ENCODE results near the gene CCT3.

DNA sequence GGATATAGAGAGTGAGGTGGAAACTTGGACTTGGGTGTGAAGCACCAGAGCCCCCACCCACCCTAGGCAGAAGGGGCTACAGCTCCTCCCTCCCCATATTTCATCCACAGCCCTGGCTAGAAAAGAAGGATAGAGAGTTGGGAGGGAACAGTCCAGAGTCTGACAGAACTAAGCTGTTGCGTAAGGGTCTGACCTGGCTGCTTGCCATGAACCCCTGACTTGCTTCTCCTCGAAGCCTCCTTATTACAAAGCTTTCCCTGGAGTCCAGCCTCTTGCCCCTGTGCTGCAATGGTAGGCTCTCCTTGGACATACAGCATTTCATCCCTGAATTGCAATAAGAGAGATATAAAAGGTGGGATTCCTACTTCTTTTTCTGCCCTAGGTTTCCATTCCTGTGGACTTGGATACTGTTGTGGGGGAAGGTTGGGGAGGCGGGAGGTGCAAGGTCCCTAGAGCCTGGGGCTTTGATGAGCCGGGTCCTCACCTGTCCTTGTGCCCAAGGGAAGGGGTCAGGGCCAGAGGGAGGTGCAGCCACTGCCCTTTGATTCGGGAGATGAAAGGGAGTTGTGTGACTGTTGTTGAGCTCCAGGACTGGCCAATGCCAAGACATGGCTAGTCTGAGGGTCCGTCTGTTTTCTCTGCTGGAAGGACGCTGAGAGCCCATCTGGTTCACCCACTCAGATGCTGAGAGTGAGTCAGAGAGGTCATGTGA lies 33.6 kb upstream of the CCT3 start:
- TF ChIP-seq FOSL1 (IDR thresholded peaks at IDR 0.05; ENCODE audit: low read depth): no peak
- TF ChIP-seq EZH2phosphoT487 (IDR thresholded peaks at IDR 0.05; ENCODE audit: borderline replicate concordance): no peak
- no peak for TF ChIP-seq SP1 (IDR thresholded peaks at IDR 0.05; ENCODE audit: low read depth)
- TF ChIP-seq, protein P1, sequence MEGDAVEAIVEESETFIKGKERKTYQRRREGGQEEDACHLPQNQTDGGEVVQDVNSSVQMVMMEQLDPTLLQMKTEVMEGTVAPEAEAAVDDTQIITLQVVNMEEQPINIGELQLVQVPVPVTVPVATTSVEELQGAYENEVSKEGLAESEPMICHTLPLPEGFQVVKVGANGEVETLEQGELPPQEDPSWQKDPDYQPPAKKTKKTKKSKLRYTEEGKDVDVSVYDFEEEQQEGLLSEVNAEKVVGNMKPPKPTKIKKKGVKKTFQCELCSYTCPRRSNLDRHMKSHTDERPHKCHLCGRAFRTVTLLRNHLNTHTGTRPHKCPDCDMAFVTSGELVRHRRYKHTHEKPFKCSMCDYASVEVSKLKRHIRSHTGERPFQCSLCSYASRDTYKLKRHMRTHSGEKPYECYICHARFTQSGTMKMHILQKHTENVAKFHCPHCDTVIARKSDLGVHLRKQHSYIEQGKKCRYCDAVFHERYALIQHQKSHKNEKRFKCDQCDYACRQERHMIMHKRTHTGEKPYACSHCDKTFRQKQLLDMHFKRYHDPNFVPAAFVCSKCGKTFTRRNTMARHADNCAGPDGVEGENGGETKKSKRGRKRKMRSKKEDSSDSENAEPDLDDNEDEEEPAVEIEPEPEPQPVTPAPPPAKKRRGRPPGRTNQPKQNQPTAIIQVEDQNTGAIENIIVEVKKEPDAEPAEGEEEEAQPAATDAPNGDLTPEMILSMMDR (IDR thresholded peaks at IDR 0.05 in 2 of 3, conservative IDR thresholded peaks at IDR 0.05 in 1 of 3; ENCODE audit: borderline replicate concordance in 1 of 3, insufficient read depth in 1 of 3, low read depth in 2 of 3, low read length in 2 of 3): no peak
- TF ChIP-seq, protein P2, sequence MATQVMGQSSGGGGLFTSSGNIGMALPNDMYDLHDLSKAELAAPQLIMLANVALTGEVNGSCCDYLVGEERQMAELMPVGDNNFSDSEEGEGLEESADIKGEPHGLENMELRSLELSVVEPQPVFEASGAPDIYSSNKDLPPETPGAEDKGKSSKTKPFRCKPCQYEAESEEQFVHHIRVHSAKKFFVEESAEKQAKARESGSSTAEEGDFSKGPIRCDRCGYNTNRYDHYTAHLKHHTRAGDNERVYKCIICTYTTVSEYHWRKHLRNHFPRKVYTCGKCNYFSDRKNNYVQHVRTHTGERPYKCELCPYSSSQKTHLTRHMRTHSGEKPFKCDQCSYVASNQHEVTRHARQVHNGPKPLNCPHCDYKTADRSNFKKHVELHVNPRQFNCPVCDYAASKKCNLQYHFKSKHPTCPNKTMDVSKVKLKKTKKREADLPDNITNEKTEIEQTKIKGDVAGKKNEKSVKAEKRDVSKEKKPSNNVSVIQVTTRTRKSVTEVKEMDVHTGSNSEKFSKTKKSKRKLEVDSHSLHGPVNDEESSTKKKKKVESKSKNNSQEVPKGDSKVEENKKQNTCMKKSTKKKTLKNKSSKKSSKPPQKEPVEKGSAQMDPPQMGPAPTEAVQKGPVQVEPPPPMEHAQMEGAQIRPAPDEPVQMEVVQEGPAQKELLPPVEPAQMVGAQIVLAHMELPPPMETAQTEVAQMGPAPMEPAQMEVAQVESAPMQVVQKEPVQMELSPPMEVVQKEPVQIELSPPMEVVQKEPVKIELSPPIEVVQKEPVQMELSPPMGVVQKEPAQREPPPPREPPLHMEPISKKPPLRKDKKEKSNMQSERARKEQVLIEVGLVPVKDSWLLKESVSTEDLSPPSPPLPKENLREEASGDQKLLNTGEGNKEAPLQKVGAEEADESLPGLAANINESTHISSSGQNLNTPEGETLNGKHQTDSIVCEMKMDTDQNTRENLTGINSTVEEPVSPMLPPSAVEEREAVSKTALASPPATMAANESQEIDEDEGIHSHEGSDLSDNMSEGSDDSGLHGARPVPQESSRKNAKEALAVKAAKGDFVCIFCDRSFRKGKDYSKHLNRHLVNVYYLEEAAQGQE (IDR thresholded peaks at IDR 0.05; ENCODE audit: low read depth): no peak

All from HCT116 (cell line).